IPS-NIHi11 (cell line): Measurements from ENCODE around the gene MAP4K4.

Experiments used
- DNase-seq: peaks from one replicate; pipeline ENCODE4 v3.0.0; 2012; ENCODE audit warnings: mixed read lengths, low spot score

Gene MAP4K4

GRCh38 chr2:101692766-101693165 is 4.7 kb upstream of the MAP4K4 start:
- no peak for DNase-seq

GRCh38 chr2:101693991-101694588 is 3.4 kb upstream of the MAP4K4 start:
- DNase-seq: no peak

- no peak for DNase-seq
Measured at GRCh38 chr2:101696272-101697123, 1.0 kb upstream of the MAP4K4 start.

GRCh38 chr2:101698014-101698843 is 722 bp downstream of the MAP4K4 start:
- peak; percentile 57 for DNase-seq

GRCh38 chr2:101698844-101699754 is 1.6 kb downstream of the MAP4K4 start:
- no peak for DNase-seq

DNA sequence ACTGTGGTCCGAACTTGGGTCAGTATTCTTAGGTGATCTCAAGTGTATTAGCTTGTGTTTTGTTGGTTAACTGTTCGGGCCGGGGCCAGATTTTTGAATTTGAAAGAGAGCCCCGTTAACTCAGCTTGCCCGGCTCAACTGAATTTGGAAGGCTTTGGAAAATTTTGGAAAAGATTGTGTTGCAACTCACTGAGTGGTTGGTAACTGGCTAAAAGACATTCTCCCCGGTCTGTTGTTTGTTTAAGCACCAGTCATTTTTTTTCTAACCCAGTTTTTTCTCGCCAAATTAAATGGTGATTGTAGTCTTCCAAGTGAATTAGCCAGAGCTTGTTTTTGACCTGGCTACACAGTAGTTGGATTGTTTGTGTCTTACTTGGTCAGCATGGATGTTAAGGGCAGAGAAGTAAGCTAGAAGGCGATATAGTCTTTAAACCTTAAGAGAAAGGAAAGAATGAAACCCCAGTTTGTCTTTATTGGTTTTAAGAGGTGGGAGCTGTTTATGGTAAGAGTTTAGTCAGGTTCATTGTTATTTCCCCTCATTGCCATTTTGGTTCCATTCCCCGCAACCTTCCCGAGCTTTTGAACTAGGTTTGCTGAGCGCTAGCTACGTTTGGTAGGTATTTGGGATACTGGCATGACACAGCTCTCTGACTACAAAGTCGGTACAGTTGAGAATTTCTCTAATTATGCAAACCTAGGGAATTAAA is 2.4 kb downstream of the MAP4K4 start:
- no peak for DNase-seq

DNA sequence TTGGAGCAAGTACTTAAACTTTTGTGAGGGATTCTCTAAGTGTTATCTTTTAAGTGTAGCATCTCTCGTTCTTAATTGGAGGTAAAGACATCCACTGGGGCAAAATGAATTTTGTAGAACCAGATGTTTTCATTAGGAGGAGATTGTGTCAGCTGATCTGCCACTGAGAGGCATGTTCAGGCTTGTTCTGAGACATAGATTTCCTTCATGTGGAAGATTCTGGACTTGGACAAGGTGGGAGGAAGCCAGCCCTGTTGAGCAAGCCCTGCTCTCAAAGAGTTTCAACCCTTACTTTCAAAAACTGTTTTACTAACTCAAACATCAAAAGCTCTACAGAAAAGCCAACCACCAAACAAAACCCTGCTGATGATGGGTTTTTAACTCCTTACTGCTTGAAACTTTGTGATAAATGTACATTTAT is 6.5 kb downstream of the MAP4K4 start:
- DNase-seq: no peak

- DNase-seq: no peak
Measured at GRCh38 chr2:101704816-101705578, 7.5 kb downstream of the MAP4K4 start.

- no peak for DNase-seq
Measured at GRCh38 chr2:101706121-101706818, 8.8 kb downstream of the MAP4K4 start.

- DNase-seq: no peak
Measured at GRCh38 chr2:101706819-101707177, 9.3 kb downstream of the MAP4K4 start.

DNA sequence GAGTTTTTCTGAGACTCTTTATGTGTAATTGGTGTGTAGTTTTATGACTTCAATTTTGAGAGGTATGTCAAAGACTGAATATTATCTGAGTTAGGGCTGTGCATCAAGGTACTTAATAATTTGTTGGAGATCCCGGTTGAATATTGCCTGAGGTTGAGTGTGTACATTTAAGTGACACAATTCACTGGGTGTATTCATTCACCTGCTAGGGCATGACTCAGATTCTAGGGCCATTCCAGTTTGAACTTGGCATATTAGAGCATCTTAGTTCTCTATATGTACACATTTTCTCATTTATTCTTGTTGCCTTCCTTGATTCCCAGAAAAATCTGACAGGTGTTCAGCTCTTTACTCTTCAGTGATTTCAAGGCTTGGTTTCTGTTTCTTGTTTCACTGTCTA is 12.5 kb downstream of the MAP4K4 start:
- no peak for DNase-seq

DNA sequence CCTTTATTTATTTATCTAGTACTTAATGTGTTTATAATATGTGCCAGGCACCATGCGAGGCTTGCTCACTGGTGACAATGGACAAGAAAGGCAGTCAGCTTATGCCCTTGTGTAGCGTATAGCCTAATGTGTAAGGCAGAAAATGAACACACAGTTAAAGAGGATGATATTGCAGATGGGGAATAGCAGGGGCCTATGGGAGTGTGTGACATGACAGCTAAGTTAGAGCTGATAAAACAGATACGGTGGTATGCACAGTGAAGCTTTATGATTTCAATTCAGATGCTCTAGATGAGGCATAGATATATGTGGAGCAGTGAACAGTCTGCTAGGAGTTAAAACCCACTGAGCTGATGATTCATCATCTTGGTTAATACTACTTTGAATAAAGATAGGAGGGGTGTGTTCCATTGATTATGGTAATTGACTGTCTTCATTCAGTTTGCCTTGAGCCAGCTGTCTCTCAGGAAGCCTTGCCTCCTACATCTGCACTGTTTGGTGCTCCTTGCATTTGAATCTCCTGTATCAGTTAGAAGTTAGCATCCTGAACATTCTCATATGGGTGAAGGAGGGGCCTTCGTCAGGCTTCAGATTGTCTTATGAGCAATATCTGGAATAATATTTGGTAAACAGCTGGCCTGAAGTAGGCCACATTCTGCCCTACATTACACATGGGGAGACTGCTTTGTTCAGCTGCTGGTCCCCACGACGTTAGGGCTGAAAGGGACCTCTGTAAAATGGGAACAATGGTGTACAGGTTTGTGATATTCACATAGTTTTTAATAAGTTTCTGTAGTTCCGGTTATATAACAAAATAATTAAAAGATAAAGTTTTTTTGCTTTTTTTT is 13.2 kb downstream of the MAP4K4 start:
- no peak for DNase-seq

DNA sequence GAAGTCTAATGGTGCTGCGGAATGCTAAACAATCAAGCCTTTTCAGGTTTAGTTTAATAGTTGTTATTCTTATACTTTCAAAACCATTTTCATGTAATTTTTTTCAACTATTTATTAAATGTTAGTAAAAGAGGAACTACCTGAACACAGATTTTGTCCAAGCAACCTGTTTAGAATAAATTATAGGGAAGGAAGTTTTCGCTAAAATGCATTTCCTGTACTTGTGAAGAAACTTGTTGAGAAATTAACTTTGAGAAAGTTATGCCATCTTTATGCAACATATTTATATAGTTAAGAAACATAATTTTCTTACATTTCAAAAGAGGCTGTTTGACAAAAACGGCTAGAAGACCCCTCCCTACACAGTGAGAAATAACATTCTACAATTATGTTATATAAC is 16.6 kb downstream of the MAP4K4 start:
- no peak for DNase-seq

DNA sequence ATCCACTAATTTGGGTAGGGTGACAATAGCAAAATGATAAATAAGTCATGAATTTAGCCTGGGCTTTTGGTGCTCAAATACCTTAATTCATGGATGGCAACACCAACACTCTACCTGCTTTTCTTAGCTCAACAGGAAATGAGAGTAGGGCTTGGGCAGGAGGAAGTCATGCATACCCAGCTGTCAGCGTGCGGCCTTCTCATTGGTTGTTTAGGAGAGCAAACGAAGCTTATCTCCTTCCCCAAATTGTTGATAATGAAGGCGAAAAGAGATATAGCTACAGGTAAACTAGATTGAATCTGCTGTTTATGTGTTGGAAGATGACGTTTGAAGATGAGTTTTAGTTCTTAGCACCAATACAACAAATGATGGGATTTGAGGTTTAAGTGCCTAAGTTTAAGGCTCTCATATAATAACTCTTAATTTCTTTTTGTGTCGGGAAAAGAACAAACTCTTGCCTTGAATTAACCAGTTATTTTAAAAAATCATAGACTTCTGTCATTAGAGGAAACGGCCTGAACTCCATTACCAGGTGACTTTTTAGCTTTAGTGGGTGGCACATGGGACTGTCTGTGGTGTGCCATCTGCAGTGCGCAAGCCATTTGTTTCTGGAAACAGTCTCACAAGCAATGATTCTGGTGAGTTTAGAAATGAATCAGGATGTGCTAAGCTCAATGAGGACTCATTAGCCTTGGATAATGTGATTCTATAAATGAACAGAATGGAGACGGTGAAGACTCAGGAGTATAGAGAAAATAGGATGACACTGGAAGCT is 19.8 kb downstream of the MAP4K4 start:
- no peak for DNase-seq

DNA sequence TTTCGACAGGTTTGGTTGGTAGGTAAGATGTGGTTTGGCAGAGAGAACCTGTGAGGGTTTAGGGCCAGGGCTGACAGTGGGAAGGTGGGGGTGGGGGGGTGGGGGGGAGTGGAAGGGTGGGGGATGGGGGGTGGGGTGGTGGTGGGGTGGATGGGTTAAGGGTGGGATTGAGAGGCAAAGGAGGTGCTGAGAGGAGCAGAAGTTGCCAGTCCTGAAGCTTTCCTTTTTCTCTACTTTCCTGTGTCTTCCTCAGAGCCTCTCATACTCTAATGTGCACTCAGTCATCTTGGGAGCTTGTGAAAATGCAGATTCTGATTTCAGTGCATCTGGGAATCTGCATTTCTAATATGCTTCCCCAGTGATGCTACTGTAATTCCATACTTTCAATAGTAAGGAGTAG is 21.0 kb downstream of the MAP4K4 start:
- DNase-seq: no peak

GRCh38 chr2:101718993-101719571 is 21.6 kb downstream of the MAP4K4 start:
- DNase-seq: no peak

- no peak for DNase-seq
Measured at GRCh38 chr2:101720732-101721131, 23.2 kb downstream of the MAP4K4 start.

DNA sequence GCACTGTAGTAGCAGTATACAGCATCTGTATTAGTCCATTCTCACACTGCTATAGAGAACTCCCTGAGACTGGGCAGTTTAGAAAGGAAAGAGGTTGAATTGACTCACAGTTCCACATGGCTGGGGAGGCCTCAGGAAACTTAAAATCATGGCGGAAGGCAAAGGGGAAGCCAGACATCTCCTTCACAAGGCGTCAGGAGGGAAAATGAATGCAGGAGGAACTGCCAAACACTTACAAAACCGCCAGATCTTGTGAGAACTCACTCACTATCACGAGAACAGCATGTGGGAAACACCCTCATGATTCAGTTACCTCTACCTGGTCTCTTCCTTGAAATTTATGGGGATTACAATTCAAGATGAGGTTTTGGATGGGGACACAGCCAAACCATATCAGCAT is 25.4 kb downstream of the MAP4K4 start:
- DNase-seq: no peak
